Left lobe of liver (tissue), 2 donors: ENCODE results near the gene CD84. TPM values are rescaled to one million over a fixed set of nuclear protein-coding genes. Genes with fewer than 3 reads are reported as not detected.
"Not testable (repeated sequence)": the region's sequence is repeated elsewhere in the genome, so short reads cannot be mapped to it uniquely, and the experiment has no call there.

Source experiments
- ATAC-seq: fragments of 200-7000 bp; cut with Tn5 transposase; one replicate; pipeline ENCODE4 v1.9.1; 2020; ENCODE audit warnings: mild to moderate bottlenecking, moderate library complexity
- DNase-seq: peaks from one replicate; pipeline ENCODE4 v3.0.0-alpha.2; 2020; ENCODE audit warnings: low spot score
- total RNA-seq: library from RNA; stranded (reverse); gene quantifications from one replicate; pipeline ENCODE4 v1.2.1, GENCODE V29; 2021
- donor health status: DM: no; HTN: no; CAD: no; lungs with moderate emphysema.
- donor health status: DM: no; HTN: yes; CAD: no.

Gene CD84
- total RNA-seq, 1 donor from 2014 or later = 3.2 TPM

DNA sequence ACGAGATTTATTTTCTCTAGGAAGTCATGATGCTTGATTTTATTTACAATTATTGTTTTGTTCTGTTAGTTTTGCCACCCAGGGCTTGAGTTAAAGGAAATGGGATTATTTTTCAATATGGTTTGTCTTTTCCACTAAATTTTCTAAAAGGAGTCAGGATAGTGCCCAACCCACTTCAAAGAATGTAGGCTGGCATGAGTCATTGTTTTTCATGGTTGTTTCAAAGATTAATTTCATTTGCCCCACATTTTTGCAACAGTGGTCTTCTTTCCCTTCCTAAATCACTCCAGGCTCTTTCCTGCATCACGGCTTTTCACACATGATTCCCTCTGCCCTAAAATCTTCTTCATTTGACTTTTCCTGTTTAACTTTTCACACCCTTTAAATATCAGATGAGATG, 58.7 kb downstream of the CD84 start:
- no peak for ATAC-seq
- no peak for DNase-seq

DNA sequence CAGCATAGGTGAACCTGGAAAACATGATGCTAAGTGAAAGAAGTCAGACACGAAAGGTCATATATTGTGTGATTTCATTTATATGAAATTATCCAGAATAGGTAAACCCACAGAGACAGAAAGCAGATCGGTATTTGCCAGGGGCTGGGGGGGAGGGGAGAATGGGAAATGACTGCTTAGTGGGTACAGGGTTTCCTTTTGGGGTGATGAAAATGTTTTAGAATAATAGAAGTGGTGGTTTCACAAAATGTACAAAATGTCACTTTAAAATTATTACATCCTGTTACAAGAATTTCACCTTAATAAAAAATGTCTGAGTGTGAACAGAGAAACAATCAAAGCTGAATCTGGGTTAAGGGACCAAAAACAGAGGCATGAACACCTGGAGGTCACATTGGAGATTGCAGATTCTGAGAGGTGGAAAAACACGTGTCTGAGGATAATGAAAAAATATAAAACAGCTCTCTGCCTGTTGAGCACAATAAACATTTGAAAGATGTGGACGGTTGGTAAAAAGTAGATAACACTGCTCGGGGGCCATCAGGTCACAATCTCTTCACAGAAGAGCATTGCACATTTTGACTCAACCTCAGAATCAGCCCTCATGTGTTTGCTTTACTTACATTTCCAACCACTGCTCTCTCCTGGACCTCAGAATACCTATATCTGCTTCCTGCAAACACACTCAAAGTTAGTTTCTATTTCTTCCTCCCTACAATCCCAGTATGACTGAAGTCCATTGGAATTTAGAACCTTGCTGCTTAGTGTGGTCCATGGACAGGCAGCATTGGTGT, 59.5 kb downstream of the CD84 start:
- ATAC-seq (no peak), DNase-seq (no peak)

DNA sequence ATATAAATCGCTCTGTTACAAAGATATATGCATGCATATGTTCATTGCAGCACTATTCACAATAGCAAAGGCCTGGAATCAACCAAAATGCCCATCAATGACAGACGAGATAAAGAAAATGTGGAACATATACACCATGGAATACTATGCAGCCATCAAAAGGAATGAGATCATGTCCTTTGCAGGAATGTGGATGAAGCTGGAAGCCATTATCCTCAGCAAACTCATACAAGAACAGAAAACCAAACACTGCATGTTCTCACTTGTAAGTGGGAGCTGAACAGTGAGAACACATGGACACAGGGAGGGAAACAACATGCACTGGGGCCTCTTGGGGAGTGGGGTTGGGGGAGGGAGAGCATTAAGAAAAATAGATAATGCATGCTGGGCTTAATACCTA, 61.8 kb downstream of the CD84 start:
- ATAC-seq = not testable (repeated sequence)

DNA sequence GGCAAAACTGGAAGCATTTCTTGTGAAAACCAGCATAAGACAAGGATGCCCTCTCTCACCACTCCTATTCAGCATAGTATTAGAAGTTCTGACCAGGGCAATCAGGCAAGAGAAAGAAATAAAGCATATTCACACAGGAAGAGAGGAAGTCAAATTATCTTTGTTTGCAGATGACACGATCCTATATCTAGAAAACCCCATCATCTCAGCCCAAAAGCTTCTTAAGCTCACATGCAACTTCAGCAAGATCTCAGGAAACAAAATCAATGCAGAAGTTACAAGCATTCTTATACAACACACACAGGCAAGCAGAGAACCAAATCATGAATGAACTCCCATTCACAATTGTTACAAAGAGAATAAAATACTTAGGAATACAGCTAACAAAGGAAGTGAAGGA, 63.4 kb downstream of the CD84 start:
- not testable (repeated sequence) for DNase-seq, ATAC-seq

More for the DNA sequence above, 61.8 kb downstream of the CD84 start:
- not testable (repeated sequence) for DNase-seq

DNA sequence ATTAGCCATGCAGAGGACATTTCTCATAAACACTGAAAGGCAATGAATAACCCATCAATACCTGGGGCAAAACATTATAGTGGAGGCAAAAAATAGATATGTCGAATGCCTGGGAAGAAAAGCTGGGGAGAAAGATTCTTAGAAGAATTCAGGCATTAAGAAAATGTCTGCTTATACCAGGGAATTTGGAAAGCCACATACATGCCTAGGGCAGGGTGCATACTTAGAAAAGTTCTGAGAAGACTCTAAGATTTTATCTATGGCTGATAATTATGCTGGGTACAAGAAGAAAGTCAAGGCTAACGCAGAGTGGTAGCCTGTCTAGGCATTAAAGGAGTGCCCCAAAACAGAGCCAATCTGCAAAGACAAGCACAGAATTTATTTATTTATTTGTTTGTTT, 74.6 kb downstream of the CD84 start:
- ATAC-seq (no peak), DNase-seq (no peak)

DNA sequence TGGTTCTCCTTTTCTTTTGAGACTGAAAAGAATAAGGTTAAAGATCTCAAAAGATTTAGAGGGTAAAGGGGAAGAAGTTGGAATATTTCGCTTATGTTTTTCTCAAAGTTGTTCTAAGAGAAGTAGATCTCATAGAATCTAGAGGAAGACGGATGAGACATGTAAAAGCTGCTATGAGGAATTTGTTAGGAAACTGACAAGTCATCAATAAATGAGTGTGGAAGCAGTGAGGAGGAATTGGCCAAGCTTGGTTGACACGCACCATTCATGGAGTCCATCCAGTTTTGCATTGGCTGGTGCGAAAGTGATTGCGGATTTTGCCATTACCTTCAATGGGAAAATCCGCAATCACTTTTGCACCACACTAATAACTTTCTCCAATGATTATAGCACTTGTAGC, 76.2 kb downstream of the CD84 start:
- DNase-seq (no peak), ATAC-seq (no peak)

DNA sequence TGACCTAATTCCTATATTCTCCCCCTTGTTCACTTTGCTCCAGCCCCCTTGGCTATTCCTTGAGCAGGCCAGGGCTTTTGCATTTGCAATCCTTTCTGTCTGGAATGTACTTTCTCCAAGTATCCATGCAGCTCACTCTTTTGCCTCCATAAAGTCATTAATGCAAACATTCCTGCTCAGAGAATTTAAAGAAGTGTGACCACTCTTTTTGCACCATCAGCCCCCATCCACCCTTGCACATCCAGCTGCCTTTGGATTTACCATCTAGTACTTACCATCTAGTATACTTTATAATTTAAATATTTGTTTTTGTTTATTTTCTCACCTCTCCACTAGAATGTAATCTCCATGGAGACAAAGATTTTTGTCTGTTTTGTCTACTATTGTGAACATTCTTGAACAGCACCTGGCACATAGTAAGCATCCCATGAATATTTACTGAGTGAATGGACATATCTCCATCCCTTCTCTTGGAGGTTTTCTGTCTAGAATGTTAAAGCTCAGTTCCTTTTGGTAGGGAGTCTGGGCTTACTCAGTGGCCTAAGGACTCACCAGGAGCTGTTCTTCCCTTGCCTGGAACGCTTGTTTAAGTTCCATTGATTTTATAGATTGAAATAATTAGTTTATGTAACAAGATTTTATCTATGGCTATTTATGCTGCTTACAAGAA, 78.8 kb downstream of the CD84 start:
- no peak for DNase-seq
- no peak for ATAC-seq

DNA sequence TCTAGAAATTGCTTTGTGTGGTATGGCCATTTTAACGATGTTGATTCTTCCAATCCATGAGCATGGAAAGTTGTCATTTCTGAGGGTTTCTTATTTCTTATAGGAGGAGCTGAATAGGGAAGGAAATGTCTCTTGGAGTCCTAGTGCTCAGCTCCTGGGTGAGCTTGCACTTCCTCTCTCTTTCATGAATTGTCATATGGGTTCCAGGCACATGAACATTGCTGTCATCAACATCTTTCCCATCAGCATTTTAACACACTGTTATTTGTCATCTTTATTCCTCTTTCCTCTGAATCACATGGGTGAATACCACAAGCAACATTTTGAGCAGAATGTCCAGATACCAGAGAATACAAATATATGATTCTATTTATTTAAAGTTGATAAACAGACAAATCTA, 79.7 kb downstream of the CD84 start:
- DNase-seq = no peak
- ATAC-seq = peak; percentile 22

DNA sequence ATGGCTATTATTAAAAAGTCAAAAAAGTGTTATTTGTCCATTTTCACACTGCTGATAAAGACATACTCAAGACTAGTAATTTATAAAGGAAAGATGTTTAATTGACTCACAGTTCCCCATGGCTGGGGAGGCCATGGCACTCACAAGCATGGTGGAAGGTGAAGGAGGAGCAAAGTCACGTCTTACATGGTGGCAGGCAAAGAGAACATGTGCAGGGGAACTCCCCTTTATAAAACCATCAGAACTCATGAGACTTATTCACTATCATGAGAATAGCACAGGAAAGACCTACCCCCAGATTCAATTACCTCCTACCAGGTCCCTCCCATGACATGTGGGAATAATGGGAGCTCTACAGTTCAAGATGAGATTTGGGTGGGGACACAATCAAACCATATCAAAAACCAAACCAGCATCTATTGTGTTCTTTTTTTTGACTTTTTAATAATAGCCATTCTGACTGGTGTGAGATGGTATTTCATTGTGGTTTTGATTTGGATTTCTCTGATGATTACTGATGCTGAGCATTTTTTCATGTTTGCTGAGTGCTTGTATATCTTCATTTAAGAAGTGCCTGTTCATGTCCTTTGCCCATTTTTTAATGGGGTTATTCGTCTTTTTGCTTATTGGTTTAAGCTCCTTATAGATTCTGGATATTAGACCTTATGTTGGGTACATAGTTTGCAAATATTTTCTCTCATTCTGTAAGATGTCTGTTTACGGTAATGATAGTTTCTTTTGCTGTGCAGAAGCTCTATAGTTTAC, 80.8 kb downstream of the CD84 start:
- not testable (repeated sequence) for ATAC-seq, DNase-seq

DNA sequence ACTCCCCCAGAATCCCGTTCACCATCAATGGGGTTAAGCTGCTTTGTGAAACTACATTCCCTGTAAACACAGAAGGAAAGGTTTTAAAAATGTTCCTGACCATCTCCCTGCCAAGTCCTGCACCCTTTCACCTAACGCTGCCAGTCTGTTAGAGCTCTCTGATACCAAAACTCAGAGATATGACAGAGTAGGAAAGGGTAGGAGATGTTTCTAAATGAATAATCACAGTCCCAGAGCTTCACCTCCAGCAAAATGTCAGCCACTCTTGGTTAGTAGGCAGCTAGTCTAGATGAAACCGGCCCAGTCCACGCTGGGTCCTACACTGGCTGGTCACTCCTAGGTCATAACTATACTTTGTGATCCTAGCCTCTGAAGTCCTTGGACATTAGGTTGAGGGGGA, 83.0 kb downstream of the CD84 start:
- ATAC-seq (no peak), DNase-seq (no peak)

DNA sequence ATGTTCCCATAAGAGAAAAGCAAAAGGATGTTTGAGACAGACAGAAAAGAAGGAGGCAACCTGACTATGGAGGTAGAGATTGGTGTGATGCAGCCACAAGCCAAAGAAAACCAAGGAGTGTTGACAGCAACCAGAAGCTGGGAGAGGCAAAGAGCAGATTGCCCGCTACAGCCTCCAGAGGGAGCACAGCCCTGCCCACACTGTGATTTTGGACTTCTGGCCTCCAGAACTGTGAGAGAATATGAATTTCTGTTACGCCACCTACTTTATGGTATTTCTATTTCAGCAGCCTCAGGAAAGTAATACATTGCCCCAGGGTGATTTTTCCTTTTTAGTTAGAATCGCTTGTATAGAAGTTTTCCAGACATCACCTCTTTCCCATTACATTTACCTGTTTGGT, 84.7 kb downstream of the CD84 start:
- ATAC-seq (peak; percentile 79), DNase-seq (no peak)

DNA sequence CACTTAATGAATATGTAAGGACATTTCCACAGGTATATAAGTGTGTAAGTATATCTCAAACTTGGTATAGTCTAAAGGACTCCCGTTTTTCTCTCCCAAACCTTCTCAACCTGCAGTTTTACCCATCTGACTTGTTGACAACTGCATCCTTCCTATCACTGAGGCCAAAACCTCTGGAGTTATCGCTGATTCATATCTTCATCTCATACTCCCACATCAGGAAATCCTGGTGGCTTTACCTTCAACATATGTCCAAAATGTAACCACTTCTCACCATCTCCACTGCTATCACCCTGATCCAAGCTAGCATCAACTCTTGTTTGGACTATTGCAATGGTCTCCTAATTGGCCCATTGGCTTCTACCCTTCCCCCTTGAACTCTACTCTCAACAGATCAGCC, 86.7 kb downstream of the CD84 start:
- no peak for DNase-seq
- ATAC-seq = no peak

DNA sequence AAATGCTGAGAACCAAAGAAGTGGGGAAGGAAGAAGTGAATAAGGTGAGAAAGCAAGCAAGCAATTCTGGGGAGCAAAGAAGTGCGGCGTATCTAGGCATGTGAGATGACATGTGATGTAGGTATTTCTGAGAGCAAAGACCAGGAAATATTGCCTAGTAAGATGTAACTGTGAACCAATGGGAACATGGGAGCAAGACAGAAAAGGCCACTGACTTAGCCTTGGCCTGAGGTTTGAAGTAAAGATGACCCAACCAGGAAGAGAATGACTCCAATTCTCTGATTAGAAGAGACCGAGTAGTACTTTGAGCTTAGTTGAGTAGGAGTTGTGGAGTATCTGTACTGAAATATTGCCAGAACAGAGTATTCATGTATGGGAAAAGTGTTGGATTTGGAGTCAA, 87.3 kb downstream of the CD84 start:
- DNase-seq (no peak), ATAC-seq (no peak)

Other genes with a start within 250 kb of the CD84 start
- 94.8 TPM for gene COPA, start 236.2 kb downstream of the CD84 start, total RNA-seq
- gene NCSTN, start 236.1 kb downstream of the CD84 start, total RNA-seq = 32.1 TPM
- 0.10 TPM for gene NHLH1, start 212.4 kb downstream of the CD84 start, total RNA-seq
- gene VANGL2, start 178.9 kb downstream of the CD84 start, total RNA-seq = 0.20 TPM
- 0.23 TPM for gene SLAMF6, start 56.2 kb downstream of the CD84 start, total RNA-seq
- gene SLAMF1, start 67.5 kb upstream of the CD84 start, total RNA-seq = 0.25 TPM
- 1.2 TPM for gene CD48, start 132.3 kb upstream of the CD84 start, total RNA-seq
- 0.68 TPM for gene SLAMF7, start 159.8 kb upstream of the CD84 start, total RNA-seq
- 0.18 TPM for gene LY9, start 216.7 kb upstream of the CD84 start, total RNA-seq